ENCODE measurements around the gene YPEL2.

The YPEL2 gene

GRCh38 chr17:59357219-59357697, 25.8 kb downstream of the YPEL2 start:
- no peak for DNase-seq

DNA sequence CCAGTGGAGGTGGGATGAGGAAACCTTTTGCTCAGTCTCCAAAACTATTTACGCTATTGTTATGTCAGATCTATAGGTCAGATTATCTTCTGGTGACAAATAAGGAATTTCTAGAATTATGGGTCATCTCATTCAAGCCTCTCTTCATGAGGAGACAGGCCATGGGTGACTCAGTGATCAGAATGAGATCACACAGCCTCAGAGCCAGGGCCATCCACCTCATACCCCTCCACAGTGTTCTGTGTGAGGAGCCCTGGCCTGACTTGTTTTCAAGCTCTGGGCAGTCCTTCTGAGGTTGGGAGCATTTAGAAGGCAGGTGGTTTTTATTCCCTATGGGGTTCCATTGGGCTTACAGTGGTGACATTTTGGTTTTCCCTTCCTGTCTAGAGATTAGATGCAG, 26.5 kb downstream of the YPEL2 start:
- no peak for DNase-seq

DNA sequence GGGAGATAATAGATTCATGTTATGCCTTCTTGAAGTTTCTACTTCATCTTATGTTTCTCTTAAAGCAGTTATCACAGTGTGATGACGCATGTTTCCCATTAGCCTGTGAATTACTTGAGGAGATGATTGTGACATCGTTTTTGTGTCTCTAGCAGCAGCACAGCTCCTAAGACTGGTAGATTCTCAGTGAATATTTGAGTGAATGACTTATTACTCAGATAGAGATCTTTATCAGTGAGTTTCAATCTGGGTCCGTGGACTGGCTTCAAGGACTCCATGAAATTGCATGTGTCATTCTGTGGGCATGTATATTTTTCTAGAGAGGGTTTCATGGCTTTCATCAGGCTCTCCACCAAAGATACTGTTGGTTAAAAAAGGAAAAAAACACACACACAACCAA, 29.9 kb downstream of the YPEL2 start:
- DNase-seq = no peak

DNA sequence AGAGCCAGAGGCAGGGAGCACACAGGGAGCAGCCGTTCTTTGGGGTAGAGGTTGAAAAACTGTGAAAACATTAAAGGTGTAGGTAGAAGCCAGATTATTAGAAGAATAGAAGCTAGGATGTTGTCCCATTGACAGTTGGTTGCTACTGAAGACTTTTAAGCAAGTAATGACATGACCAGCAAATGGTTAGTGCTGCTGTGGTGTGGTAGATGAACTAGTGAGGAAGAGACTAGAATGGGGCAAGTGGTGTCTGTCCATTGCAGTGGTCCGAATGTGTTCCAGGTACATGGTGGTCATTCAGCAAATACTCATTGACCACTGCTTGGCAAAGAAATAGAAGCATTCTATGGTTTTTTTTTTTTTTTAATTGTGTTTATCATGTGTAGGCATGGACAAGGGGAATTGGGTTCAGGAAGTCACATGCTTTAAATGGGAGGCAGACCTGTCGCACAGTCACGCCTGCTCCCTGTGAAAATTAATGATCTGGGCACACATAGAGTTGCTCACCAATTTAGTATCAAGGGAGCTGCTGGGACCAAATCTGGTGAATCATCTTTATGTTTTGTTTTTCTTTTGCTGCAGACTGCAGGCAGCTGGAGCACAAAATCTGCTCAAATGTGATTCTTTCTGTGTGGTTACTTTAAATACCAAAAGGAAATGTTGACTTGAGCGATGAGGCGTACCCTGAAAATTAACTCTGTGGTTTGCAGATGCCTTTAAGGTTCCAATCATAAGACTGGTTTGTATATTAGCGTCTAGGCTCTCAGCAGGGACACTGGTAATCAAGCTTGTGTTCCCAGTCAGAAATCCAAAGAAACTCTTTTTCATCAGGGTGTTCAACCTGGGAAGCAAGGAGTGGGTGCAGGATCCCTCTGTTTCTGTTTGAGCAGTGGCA, 30.7 kb downstream of the YPEL2 start:
- DNase-seq = no peak

GRCh38 chr17:59362811-59363205, 31.4 kb downstream of the YPEL2 start:
- no peak for DNase-seq

DNA sequence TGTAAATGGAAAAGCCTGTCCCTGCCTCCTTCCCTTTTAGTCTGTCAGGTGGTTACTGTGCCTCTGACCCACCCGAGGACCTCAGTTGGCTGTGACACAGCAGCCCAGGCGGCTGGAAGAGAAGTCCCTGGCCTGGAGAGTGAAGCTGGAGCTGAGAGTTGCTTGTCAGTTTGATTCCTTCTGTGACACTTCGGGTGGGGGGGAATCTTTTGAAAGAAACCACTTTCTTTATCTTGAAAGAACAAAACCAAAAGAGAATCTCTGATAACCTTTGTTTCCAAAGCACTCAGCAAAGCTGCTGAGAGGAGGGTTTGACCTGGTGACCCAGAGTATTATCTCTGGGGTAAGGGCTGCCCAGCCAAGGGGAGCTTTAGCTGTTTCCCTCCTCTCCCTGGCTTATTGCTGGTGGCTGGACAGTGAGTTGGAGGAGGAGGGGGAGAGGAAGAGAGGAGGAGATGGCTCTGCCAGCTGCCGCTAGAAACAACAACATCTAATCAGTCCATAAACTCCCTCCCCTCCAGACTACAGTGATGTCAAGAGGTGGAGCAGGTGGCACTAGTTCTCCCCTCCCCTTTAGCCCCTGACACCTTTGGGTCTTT, 34.0 kb downstream of the YPEL2 start:
- no peak for DNase-seq

DNA sequence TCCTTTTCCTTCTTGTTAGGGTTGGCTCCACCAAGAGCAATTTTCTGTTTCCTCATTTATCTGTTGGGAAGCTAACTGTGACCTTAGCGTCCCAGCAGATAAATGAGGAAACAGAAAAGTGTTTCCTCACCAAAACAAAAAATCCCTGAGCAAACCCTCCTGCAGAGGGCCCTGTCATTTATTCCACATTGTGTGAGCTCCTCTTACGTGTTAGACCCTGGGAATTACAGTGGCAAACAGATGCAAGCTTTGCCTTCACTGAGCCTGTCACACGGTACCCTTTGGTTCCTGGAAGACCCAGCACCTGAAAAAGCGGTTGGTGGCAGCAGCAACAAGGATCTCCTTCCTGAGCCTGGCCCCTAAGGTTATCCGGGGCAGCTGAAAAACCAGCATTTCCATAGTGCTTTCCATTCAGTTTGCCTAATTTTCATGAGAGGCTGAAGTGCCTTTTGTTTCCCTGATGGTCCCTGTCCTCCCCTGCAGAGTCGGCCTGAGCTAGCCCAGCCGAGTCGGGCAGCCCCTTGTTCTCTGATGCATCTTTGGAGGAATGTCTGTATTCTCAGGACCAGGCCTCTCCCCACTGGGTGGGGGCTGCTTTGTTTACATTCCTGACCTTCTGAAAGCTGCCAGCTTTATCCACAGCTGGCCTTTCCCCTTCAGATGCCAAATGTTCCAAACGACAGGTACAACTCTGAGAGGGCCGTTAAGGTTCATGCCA, 34.7 kb downstream of the YPEL2 start:
- no peak for DNase-seq

DNA sequence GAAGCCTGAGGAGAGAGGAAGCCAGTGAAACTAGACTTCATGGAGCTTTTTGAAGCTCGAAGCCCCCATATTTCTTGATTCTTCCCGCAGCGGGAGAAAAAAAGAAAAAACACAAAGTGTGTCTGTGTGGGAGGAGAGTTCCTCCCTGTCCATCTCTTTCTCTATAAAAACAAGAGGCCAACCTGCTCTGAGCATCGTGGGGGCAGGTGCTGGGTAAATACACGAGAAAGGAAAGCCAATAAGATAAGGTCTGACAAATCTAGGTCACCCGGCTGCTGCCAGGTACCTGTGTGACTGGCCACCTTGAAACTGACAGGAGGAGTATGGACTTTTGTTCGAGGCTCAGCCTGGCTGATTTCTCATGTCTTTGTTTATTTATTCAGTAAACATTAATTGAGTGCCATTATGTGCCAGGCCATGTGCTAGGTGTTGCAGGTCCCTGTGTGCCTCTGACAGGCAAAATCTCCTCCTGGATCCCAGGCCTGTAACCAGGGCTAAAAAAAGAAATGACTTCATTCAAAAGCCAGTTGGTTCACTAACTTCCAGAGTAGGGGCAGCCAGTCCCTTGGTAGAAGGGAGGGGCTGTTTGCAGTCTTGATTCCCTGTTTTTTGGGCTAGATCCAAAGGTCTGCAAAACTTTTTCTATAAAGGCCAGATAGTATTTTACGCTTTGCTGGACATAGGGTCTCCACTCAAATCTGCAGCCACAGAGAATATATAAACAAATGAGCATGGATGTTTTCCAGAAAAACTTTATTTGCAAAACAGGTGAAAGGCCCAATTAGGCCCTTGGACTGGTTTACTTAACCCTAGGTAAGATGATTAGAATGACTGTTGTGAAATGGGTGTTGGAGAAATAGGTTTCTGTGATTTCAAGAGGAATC, 35.6 kb downstream of the YPEL2 start:
- no peak for DNase-seq

DNA sequence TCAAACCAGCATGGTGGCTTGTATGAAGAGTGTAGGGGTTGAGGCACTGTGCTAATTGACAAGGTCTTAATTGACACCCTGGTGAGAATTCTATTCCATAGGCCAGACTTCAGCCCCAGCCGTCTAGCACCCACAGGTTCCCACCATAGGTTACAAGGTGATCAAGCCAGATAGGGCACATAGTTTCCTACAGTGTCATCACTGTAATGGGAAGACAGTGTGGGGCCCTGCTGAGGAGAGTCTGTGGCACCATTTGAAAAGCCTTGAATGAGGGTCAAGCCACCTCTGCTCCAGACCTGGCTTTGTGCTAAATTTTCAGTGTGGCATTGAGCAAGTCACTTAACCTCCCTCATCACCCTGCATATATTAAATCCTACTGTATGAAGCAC, 36.2 kb downstream of the YPEL2 start:
- no peak for DNase-seq

- DNase-seq = no peak
Observed at GRCh38 chr17:59368218-59368857, 36.9 kb downstream of the YPEL2 start.

GRCh38 chr17:59369031-59369975, 37.8 kb downstream of the YPEL2 start:
- DNase-seq = no peak

GRCh38 chr17:59370593-59371299, 39.3 kb downstream of the YPEL2 start:
- DNase-seq = no peak

GRCh38 chr17:59371416-59372100, 40.1 kb downstream of the YPEL2 start:
- DNase-seq = no peak

- DNase-seq = no peak
Observed at GRCh38 chr17:59372138-59372751, 40.8 kb downstream of the YPEL2 start.

DNA sequence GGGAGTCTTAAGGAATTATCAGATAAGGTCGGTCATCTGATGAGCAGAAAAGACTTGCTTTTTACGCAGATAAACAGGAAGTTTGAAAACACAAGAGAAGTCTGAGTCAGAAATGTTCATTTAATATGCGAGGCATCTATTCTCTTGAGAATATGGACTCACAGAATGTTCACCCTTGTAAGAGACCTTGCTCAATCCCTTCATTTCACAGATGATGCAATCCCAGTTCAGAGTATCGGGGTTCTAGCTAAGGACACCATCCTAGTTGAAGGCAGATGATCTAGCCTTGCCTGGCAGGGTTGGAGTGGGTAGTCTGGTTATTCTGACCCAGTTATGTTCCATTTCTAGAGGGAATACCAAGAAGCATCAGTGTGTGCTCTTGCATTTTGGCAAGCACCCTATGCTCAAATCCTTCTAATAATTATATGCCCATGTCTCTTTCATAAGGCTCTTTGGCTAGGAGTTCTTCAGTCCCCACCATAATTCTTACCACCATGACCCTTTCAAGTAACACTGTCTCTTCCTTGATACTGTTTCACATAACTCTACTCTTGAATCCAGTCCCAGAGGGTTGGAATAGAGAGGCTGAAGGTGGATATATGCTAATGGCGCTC, 42.5 kb downstream of the YPEL2 start:
- DNase-seq = no peak

DNA sequence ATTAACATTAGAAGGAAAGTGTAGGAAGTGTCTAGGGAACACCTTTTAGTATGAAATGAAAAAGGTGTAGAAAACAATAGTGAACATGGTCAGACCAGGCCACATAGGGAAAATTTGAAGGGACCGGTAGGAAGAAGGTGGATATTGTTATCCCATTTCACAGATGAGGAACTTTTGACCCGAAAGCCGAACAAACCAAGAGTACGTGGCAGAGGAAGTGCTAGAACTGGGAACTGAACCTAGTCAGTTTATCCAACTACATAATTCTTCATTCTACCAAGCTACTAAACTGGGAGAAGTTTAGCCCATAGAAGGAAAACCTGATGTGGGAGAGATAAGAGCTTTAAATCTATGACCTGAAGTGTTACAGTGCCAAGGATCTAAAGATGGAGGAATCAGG, 43.2 kb downstream of the YPEL2 start:
- DNase-seq = no peak

DNA sequence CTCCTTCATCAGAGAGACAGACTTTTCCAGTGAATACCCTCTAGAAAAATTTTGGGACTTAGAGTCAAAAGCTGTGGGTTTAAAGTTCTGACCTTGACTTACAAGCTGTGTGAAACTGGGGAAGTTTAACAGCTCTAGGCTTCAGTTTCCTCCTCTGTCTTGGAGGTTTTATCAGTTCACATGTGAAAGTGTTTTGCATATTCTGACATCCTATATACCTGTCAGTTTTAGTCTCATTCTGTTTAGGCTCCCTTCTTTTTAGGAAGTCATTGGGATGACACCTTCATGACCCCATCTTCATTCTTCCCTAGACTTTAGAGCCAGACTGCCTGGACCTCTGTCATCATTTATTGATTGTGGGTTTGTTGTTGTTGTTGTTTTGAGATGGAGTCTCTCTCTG, 44.4 kb downstream of the YPEL2 start:
- no peak for DNase-seq

DNA sequence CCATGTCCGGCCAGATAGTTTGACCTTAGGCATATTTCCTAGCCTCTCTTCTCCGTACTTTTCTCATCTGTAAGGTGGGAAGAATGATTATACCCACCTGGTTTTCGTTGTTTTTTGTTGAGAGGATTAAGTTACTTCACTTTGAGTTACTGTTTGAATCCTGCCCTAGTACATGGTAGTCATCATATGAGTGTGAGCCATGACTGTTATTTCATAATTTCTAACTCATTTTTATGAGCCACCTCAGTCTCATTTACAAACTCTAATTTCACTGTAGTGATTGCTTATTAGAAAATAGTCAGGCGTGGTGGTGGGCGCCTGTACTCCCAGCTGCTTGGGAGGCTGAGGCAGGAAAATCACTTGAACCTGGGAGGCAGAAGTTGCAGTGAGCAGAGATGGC, 45.1 kb downstream of the YPEL2 start:
- no peak for DNase-seq

GRCh38 chr17:59377410-59377809, 46.0 kb downstream of the YPEL2 start:
- no peak for DNase-seq
